GM12892 (cell line): Measurements from ENCODE around the gene SCG3.

ENCODE experiments used
- POLR2A ChIP-seq: IDR thresholded peaks from 2 replicates; pipeline ENCODE4 v1.6.1; 2011; ENCODE audit warnings: low read depth, low read length, control low read depth
- POLR2AphosphoS5 ChIP-seq: IDR thresholded peaks from 2 replicates; pipeline ENCODE4 v1.6.1; 2011; ENCODE audit warnings: low read depth, low read length, control low read depth
- TAF1 ChIP-seq: IDR thresholded peaks from 2 replicates; pipeline ENCODE4 v1.6.1; 2011; ENCODE audit warnings: low read depth, mild to moderate bottlenecking, control low read depth, low read length, borderline replicate concordance

GRCh38 chr15:51652084-51652668 is 29.1 kb upstream of the SCG3 start:
- no peak for TF ChIP-seq POLR2A
- TF ChIP-seq TAF1, result no peak
- TF ChIP-seq POLR2AphosphoS5, result no peak
